ENCODE measurements around the gene ARHGAP18. TPM values are rescaled to one million over a fixed set of nuclear protein-coding genes. Genes with fewer than 3 reads are reported as not detected.

The ARHGAP18 gene
- total RNA-seq, 1 experiment from 2014 or later = 2.4 TPM

- Histone ChIP-seq H3K27me3 (ENCODE audit: insufficient read depth, low read length) (no peaks in the 10 kb centered on the region), H2AFZ (ENCODE audit: low read length) (no peak overlapping the region), H4K20me1 (ENCODE audit: control insufficient read depth, insufficient read depth, insufficient read length) (no peaks in the 10 kb centered on the region), H2BK20ac (ENCODE audit: low read depth, low read length, poor library complexity, severe bottlenecking) (no peak overlapping the region), H2AK5ac (ENCODE audit: insufficient read length, low read length) (no peak overlapping the region), H2BK12ac (ENCODE audit: insufficient read length, low read depth, low read length) (no peak overlapping the region), H3K4me2 (ENCODE audit: insufficient read depth, insufficient read length, low read length) (no peak overlapping the region), H2BK5ac (ENCODE audit: insufficient read length, low read length) (no peak overlapping the region), H3K9me3 (ENCODE audit: control insufficient read depth, low read depth, low read length) (no peaks in the 10 kb centered on the region), H3K9ac (ENCODE audit: extremely low read depth, insufficient read length, low read length) (no peak overlapping the region), H2BK120ac (ENCODE audit: low read depth, low read length, poor library complexity, severe bottlenecking) (no peak overlapping the region), H4K8ac (replicated peaks; ENCODE audit: insufficient read length, low read depth, low read length) (no peak overlapping the region), H2BK15ac (ENCODE audit: low read depth, low read length) (no peak overlapping the region), H3K4ac (ENCODE audit: low read depth, low read length) (no peak overlapping the region), H3K4me1 (ENCODE audit: insufficient read depth, low read length) (no peaks in the 10 kb centered on the region; the same call in 1 of the 2 replicates), H3K79me1 (ENCODE audit: insufficient read depth, low read depth, low read length, poor library complexity, severe bottlenecking) (no peaks in the 10 kb centered on the region), H3K56ac (ENCODE audit: insufficient read length, low read depth, low read length) (no peak overlapping the region), H3K23me2 (ENCODE audit: insufficient read length, low read depth, low read length, poor library complexity, severe bottlenecking) (peaks cover 6% of the 10 kb centered on the region), H3K14ac (ENCODE audit: insufficient read depth, low read length) (no peak overlapping the region), H3K23ac (ENCODE audit: insufficient read length, low read depth, low read length) (no peak overlapping the region), H3K27ac (ENCODE audit: insufficient read length, low read depth, low read length) (no peak overlapping the region), H3K79me2 (ENCODE audit: insufficient read depth, low read length) (no peaks in the 10 kb centered on the region), H4K5ac (ENCODE audit: insufficient read length, low read depth, low read length) (no peak overlapping the region), H4K91ac (ENCODE audit: insufficient read length, low read depth, low read length) (no peak overlapping the region), H3K18ac (ENCODE audit: insufficient read length, low read depth, low read length) (no peak overlapping the region), H3T11ph (ENCODE audit: low read length) (no peak overlapping the region)
- Mint-ChIP-seq H3K4me3 (no peak overlapping the region), H3K27ac (no peak overlapping the region), H3K27me3 (ENCODE audit: low read depth) (no peaks in the 10 kb centered on the region; the same call in 1 of the 2 replicates), H3K36me3 (ENCODE audit: insufficient read depth in 1 of 3, low read depth in 3 of 3) (no peaks in the 10 kb centered on the region; a peak in 1 of 7 replicates), H3K9me3 (no peaks in the 10 kb centered on the region; a peak in 1 of 5 replicates), H3K4me1 (peaks cover 31 to 33% of the 10 kb centered on the region in 2 experiments)
- WGBS (ENCODE audit: extremely low coverage, insufficient read length, low lambda C conversion rate) = no CpG with 5 or more reads among the region's 8 CpGs
- no peak for TF ChIP-seq CTCF (conservative IDR thresholded peaks at IDR 0.05)
- DNase-seq = no peak
Measured at GRCh38 chr6:129707882-129708495, 2.0 kb downstream of the ARHGAP18 start.
